Activated CD8-positive, alpha-beta memory T cell treated with anti-CD3 and anti-CD28 coated beads, Interleukin-2, amount 50 U/mL, for 48 hours (primary cell): ENCODE results near the gene TMEM47.

Experiments used
- DNase-seq: peaks from one replicate; pipeline ENCODE4 v3.0.0-alpha.2; 2020

TMEM47 gene

DNA sequence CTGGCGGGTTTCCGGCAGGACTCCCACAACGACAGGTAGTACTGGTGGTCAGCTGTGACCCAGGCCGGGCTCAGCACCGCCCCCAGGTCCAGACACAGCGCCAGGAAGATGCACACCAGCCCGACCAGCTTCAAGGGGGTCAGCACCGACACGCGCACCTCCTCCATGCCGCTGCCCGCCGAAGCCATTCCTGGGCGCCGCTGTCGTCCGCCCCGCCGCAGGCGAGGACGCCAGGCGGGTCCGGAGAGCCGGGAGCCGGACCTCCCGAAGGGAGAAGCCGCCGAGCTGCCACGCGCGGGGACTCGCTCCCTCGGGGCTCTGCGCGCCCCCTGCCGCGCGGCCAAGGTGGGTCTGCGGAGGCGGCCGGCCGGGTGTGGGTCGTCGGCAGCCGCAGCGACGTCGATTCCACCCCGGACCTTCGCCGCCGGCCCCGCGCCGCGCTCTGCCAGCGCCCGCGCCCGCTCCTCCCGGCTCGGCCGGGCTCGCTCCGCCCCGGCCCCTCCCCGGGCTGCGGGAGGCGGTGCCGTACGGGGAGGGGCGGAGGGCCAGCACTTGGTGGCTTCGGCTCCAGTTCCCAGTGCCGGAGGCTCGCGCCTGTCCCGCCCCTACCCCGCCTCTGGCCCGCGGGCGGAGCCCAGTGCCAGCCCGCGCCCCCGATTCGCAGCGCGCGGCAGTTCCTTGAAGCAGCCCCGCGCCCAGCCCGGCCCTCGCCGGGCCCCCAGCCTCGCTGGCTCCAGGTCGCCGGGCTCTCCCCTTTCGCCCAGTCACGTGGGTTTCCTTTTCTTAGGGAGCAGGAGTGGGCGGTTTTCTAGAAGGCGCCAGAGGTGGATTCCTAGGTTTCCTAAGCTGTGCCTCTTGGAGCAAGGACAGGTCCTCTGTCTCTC, at the start of gene TMEM47:
TSS of gene TMEM47 (minus strand) at position 444 of the 884 bp plus-strand sequence. CDS start at position 188, 256 bp downstream.
- DNase-seq, result no peak

DNA sequence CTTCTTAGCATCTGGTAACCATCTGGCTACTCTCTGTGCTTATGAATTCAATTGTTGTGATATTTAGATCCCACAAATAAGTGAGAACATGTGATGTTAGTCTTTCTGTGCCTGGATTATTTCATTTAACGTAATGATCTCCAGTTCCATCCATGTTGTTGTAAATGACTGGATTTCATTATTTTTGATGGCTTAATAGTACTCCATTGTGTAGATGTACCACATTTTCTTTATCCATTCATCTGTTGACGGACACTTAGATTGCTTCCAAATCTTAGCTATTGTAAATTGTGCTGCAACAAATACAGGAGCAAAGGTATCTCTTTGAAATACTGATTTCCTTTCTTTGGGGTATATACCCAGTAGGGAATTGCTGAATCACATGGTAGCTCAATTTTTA, 30.0 kb upstream of the TMEM47 start:
- no peak for DNase-seq

DNA sequence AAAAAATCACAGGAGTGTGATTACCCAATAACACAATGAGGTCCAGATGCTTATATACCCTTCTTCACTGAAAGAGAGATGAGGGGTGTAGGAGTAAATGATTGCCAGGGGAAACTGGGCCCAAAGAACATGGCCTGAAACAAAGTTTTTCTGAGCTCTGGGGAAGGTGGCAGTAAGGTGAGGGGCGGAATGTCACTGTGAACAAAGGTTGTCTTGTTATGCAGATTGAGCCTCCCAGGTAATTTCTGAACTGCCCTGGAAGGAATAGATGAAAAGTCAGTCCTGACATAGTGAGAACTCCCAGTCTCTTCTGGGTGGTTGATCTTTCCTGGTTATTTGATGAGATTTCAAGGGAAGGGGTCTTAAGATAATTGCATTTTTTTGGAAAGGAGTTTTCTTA, 2.5 kb upstream of the TMEM47 start:
- DNase-seq, result no peak

- DNase-seq, result no peak
Observed at GRCh38 chrX:34658326-34658725, 1.2 kb upstream of the TMEM47 start.

GRCh38 chrX:34657726-34658070, 613 bp upstream of the TMEM47 start:
- no peak for DNase-seq

DNA sequence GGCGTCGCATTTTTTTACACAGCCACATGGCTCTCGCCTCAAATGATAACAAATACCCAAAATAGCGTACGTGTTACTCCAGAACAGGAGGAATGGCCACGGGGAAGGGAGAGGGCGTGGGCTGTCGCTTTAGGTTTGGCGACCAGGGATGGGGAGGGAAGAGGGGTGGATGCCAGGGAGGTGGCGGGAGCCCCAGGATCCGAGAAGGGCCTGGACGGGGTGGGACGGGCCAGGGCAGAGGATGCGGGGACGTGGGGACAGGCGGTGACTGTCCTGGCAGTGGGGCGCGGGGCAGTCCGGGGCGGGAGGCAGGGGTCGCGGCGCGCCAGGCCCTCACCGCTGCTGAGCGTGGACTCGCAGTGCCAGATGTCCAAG, 631 bp downstream of the TMEM47 start:
- no peak for DNase-seq

DNA sequence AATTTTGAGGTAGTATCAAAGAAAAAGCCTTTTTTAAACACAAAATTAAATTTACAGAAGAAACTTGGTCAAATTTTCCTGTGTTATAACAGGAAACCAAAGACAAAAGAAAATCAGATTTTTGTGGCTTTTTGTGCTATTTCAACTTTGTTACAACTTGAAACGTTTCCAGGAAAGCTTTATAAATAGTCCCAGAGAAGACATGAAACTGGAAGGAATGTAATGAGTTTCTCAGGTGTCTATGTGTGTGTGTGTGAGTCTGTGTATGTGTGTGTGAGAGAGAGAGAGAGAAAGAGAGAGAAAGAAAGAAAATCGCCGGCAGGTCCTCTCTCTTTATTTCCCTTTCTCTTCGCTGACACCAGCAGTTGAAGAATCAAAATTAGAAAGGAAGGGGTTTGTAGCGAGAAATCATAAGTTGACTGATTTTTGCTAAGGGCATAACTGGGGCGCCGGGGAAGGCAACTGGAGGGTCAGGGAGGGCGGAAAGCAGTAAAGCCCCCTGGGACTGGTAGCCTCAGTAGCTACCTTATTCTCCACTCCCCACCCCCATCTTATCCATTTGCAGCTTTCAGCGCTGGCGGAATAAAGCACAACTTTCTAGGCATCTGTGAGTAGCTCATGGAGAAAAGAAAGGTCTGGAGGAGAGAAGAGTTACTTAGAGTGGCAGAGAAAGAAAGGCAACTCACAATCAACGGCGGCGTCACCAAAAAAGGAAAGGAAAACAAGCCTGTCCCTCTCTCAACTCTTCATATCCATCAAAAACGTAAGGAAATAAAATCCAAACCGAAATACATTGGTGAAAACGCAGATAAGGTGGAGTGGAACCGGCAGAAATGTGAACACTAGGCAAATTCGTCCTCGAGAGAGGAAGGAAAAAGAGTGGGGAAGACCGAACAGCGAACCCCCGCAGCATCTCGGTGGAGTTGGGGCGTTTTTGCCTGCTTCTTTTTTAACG, 1.3 kb downstream of the TMEM47 start:
- DNase-seq, result no peak

- no peak for DNase-seq
Observed at GRCh38 chrX:34654696-34655490, 2.2 kb downstream of the TMEM47 start.

DNA sequence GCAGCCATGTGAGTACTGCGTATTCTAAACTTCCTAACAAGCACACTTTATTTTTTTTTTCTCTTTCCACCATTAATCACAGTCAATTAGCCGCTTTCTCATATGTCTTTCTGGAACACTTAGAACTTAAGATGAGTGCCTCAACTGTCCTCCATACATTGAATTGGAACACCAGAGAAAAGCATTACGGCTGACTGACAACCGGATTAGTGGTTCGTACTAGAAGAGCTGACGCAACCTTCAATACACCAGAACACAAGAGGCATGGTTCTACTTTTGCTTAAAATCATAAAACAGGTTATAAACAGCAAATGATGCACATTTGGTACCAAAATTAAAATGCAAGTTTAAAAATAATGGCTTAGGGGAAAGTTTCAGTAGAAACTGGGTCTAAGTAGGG, 3.3 kb downstream of the TMEM47 start:
- DNase-seq, result no peak

GRCh38 chrX:34642849-34643248, 14.2 kb downstream of the TMEM47 start:
- DNase-seq, result no peak

GRCh38 chrX:34638116-34638515, 19.0 kb downstream of the TMEM47 start:
- DNase-seq, result no peak

DNA sequence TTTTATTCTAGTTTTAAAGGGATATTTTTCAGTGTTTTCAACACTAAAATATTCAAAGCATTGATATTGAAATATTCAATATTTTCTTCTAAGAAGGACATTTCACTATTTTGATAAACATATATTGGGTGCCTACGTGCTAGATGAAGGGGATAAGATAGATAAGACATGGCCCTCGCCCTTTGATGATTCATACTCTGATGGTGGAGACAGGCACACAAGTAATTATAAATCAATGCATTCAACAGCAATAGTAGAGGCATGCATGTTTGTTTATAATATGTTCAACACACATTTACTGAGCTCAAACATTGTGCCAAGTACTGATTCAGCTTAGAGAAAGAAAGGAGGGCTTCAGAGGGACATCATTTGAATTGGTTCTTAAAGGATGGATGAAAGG, 22.7 kb downstream of the TMEM47 start:
- no peak for DNase-seq

DNA sequence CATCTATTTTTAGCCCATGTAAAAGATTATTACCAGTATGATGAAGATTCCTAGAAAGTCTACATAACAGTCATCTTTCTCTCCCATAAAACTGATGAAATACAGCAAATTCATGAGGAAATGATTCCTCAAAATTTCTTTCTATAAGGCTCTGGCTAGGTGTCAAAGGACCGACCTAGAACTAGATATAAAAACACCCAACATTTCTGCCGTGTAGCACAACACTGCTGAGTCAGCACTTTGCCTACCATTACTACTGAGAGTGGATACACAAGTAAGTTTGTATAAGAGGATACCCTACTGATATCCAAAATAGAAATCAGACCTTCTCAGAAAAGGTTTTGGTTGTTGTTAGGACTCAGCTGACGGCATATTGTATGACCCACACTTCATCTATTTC, 24.7 kb downstream of the TMEM47 start:
- DNase-seq, result no peak

GRCh38 chrX:34631479-34632220, 25.4 kb downstream of the TMEM47 start:
- no peak for DNase-seq

DNA sequence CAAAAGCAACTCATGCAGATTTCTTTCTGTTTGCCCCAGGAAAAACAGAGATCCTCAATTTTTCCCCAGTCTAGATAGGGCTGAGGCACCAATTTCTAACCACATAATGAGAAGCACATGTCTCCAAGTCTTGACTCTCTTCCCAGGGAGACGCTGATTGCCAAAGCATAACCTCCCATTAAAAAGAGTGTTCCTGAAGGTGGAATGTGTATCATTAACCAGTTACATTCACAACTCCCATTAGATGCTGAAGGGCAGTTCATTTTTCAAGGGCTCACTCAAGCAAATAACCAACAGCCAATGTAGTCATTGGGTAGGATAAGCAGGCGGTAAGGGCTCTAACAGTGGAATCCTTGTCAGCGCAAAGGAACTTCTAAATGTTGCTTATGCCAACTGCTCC, 27.5 kb downstream of the TMEM47 start:
- DNase-seq, result no peak

DNA sequence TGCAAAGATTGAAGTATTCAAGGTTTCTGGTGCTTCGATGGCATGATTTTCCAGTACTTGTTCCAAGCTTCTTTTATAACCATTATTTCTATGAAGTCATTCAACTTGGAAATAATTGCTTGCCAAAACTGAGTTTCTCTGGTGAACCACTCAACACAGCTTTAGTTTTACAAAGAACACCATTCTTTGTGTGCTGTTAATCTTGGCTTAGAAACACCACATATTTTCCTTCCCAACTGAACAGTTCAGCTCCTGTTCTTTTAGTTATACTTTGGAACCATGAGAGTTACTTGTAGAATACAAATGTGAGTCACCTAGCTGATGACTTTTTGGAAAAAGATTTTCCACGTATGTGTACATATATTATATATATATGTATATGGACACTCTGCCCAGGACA, 32.7 kb downstream of the TMEM47 start:
- DNase-seq, result no peak

DNA sequence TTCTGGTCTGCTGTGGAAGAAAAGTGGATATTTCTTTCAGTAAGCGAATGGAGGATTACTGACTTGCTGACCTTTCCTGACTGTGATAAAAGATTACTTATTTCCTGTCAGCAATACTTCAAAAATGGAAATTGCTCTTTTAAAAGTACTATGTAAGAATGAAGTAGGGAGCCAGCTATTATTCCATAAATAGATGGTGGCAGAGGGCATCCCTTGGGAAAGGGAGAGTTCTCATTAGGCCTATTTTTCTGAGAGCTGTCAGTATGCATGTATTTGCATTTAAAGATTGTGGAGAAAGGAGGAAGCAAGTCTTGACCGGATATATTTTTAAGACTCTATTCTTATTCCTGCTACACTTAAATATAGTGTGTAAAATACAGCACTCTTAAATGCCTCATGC, 37.2 kb downstream of the TMEM47 start:
- DNase-seq, result no peak

GRCh38 chrX:34612036-34612435, 45.0 kb downstream of the TMEM47 start:
- DNase-seq, result no peak

DNA sequence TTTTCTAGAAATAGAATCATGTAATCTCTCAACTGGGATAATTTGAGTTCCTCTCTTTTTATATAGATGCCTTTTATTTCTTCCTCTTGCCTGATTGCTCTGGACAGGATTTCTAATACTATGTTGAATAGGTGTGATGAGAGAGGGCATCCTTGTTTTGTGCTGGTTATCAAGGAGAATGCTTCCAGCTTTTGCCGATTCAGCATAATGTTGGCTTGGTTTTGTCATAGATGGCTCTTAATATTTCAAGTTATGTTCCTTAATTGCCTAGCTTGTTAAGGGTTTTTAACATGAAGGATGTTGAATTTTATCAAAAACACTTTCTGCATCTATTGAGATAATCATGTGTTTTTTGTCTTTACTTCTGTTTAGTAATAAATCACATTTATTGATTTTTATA, 58.7 kb downstream of the TMEM47 start:
- no peak for DNase-seq

GRCh38 chrX:34586936-34587335, 70.1 kb downstream of the TMEM47 start:
- no peak for DNase-seq

DNA sequence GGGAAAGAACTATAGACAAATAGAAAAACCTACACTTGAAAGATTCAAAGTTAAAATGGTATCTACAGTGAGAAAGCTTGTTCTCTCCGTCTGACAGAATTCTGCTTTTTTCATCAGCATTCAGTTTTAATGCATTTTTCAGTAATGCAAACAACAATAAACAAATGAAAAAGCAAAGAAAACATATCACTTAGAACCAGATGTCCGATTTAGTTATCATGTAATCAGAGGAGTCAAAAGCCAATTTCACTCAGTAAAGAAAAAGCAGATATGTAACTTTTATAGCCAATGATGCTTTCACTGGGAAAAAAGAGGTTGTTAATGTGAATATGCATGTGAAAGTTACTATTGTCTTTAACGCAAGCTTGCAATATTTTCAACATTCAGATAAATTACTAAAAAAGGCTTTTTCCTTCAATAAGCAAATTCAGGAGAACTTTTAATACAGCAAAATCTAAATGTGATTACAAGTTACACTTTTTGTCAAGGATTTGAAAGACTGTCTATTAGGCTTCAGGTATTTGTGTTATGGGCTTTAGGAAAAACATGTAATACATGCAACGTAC, 70.7 kb downstream of the TMEM47 start:
- DNase-seq, result no peak

- no peak for DNase-seq
Observed at GRCh38 chrX:34585561-34585960, 71.5 kb downstream of the TMEM47 start.
